ENCODE measurements around the gene SIK3. TPM values are rescaled to one million over a fixed set of nuclear protein-coding genes. Genes with fewer than 3 reads are reported as not detected.

The SIK3 gene
- total and polyA plus RNA-seq, 2 donors (not counting 3 experiments of a cell fraction or from before 2014, with no cell fraction given), result 10.3 to 21.3 TPM

DNA sequence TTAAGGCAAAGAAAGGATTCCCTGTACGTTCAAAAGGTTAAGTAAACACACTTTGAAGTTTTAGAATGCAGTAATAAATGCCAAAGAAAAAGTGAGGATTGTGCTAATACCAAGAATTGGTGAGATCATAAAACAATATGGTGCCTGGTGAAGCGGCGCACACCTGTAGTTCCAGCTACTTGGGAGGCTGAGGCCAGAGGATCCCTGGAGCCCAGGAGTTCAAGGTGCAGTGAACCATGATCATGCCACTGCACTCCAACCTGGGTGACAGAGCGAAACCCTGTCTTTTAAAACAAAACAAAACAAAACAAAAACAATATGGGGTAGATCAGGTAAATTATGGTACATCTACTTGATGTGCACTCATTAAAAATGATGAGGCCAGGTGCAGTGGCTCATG, 187.4 kb downstream of the SIK3 start:
- Histone ChIP-seq H3K79me2 (ENCODE audit: control insufficient read depth, insufficient read depth, low read length) (no peaks in the 10 kb centered on the region), H4K20me1 (replicated peaks; ENCODE audit: control insufficient read depth, extremely low read depth, insufficient read depth, low read length) (no peaks in the 10 kb centered on the region), H2AFZ (ENCODE audit: low read depth, low read length) (no peak overlapping the region), H3K27ac (ENCODE audit: insufficient read depth, low read depth, low read length) (no peak overlapping the region), H3K36me3 (ENCODE audit: control insufficient read depth in 2 of 2, extremely low read depth in 1 of 2, insufficient read depth in 2 of 2, low read length in 2 of 2) (no peaks in the 10 kb centered on the region), H3K9me1 (replicated peaks; ENCODE audit: control insufficient read depth, extremely low read depth, insufficient read depth, low read length) (no peaks in the 10 kb centered on the region), H3K9me3 (replicated peaks; ENCODE audit: control insufficient read depth, insufficient read depth, low read length) (no peaks in the 10 kb centered on the region), H3K4me2 (ENCODE audit: insufficient read depth, low read length) (no peak overlapping the region), H3K27me3 (ENCODE audit: control insufficient read depth in 2 of 2, insufficient read depth in 2 of 2, low read length in 2 of 2) (no peaks in the 10 kb centered on the region), H3K9ac (replicated peaks; ENCODE audit: extremely low read depth, insufficient read depth, low read length) (no peak overlapping the region), H3K4me3 (replicated peaks in 1 of 3; ENCODE audit: insufficient read depth in 1 of 3, low read depth in 1 of 3, low read length in 3 of 3) (no peak overlapping the region), H3K4me1 (ENCODE audit: control insufficient read depth, extremely low read depth, insufficient read depth, low read length) (no peaks in the 10 kb centered on the region)
- dilution Hi-C loops (cut with MboI; ENCODE audit: extremely low pct_ligation_motif_present, low sequenced_read_pairs), result no loop called here
- intact Hi-C loops (cut with micrococcal nuclease), result no loop called here
- ChIA-PET POLR2A (no interaction called here), CTCF (interaction anchor here (1.0 to 1.9 kb wide), 3 partner anchors 8 to 187 kb away, joined by 4 read pairs; partner anchors contain the start of genes APOA5 and SIK3)
- TF ChIP-seq JUN (IDR thresholded peaks at IDR 0.05; ENCODE audit: borderline replicate concordance, insufficient read depth, insufficient read length, low read depth) (no peak), GATA2 (IDR thresholded peaks at IDR 0.05; ENCODE audit: insufficient read depth, insufficient read length, low read depth, low read length) (no peak), POLR2A (IDR thresholded peaks at IDR 0.05; ENCODE audit: low read depth, low read length) (no peak), EZH2 (IDR thresholded peaks at IDR 0.05; ENCODE audit: borderline replicate concordance, low read depth, low read length, severe bottlenecking) (no peak), POLR2AphosphoS5 (IDR thresholded peaks at IDR 0.05; ENCODE audit: insufficient read depth, low read depth, low read length) (no peak), MYC (IDR thresholded peaks at IDR 0.05; ENCODE audit: low read depth, low read length) (no peak), FOS (IDR thresholded peaks at IDR 0.05; ENCODE audit: borderline replicate concordance, insufficient read depth, low read length) (no peak)
- TF ChIP-seq, protein P1, sequence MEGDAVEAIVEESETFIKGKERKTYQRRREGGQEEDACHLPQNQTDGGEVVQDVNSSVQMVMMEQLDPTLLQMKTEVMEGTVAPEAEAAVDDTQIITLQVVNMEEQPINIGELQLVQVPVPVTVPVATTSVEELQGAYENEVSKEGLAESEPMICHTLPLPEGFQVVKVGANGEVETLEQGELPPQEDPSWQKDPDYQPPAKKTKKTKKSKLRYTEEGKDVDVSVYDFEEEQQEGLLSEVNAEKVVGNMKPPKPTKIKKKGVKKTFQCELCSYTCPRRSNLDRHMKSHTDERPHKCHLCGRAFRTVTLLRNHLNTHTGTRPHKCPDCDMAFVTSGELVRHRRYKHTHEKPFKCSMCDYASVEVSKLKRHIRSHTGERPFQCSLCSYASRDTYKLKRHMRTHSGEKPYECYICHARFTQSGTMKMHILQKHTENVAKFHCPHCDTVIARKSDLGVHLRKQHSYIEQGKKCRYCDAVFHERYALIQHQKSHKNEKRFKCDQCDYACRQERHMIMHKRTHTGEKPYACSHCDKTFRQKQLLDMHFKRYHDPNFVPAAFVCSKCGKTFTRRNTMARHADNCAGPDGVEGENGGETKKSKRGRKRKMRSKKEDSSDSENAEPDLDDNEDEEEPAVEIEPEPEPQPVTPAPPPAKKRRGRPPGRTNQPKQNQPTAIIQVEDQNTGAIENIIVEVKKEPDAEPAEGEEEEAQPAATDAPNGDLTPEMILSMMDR (IDR thresholded peaks at IDR 0.05; ENCODE audit: extremely low read depth in 1 of 2, insufficient read depth in 1 of 2, low read depth in 1 of 2, low read length in 2 of 2), result no peak
- TF ChIP-seq, protein P2, sequence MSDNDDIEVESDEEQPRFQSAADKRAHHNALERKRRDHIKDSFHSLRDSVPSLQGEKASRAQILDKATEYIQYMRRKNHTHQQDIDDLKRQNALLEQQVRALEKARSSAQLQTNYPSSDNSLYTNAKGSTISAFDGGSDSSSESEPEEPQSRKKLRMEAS (IDR thresholded peaks at IDR 0.05; ENCODE audit: insufficient read depth, insufficient read length), result no peak
- DNase-seq (ENCODE audit: low read depth, low spot score) (no peak), FAIRE-seq (no peak)
- no TSS peak for BruUV-seq (replicated peaks)

Data from endothelial cell of umbilical vein (primary cell).